GM12864 (cell line): ENCODE data around the gene OR2L13.

Experiments
- DNase-seq: peaks from one replicate; pipeline ENCODE4 v3.0.0-alpha.2; 2011; ENCODE audit warnings: low read depth
- H3K4me3 ChIP-seq: 2 replicates; pipeline ENCODE4 v1.5.1; 2011; ENCODE audit warnings: mild to moderate bottlenecking, low read depth, low read length, control low read depth
- CTCF ChIP-seq: IDR thresholded peaks from 2 replicates; pipeline ENCODE4 v1.5.1; 2011; ENCODE audit warnings: low read depth, mild to moderate bottlenecking, moderate library complexity, low read length, control low read depth, inconsistent platforms; ENCODE audit errors: missing control alignments

OR2L13 gene

GRCh38 chr1:248094884-248095283 is at the start of gene OR2L13:
Gene OR2L13 (plus strand): TSS chr1:248095184. CDS start chr1:248099376, 4,192 bp downstream.
- no peak for TF ChIP-seq CTCF
- H3K4me3 ChIP-seq: no peak within 1 kb of the TSS
- no peak for DNase-seq

- TF ChIP-seq CTCF: no peak
- no peak overlapping the region for H3K4me3 ChIP-seq
- no peak for DNase-seq
Measured at GRCh38 chr1:248045209-248045608, 49.8 kb upstream of the OR2L13 start.

GRCh38 chr1:248046536-248046935 is 48.4 kb upstream of the OR2L13 start, which contains the start of gene OR2L3:
Gene OR2L3 (plus strand): TSS chr1:248046836. CDS start chr1:248060682, 13,846 bp downstream.
- no peak for DNase-seq
- no peak within 1 kb of the TSS for H3K4me3 ChIP-seq
- no peak for TF ChIP-seq CTCF

- no peak overlapping the region for H3K4me3 ChIP-seq
- TF ChIP-seq CTCF: no peak
- DNase-seq: no peak
Measured at GRCh38 chr1:248047008-248047407, 48.0 kb upstream of the OR2L13 start.

GRCh38 chr1:248054671-248055070 is 40.3 kb upstream of the OR2L13 start:
- TF ChIP-seq CTCF: no peak
- H3K4me3 ChIP-seq: no peak overlapping the region
- DNase-seq: no peak

GRCh38 chr1:248055261-248055660 is 39.7 kb upstream of the OR2L13 start:
- no peak for DNase-seq
- TF ChIP-seq CTCF: no peak
- H3K4me3 ChIP-seq: no peak overlapping the region

- TF ChIP-seq CTCF: no peak
Measured at GRCh38 chr1:248065071-248065470, 29.9 kb upstream of the OR2L13 start.

More at GRCh38 chr1:248065071-248065470, 29.9 kb upstream of the OR2L13 start:
- no peak for DNase-seq
- H3K4me3 ChIP-seq: no peak overlapping the region
